ENCODE data around the gene SKIL.

DNA sequence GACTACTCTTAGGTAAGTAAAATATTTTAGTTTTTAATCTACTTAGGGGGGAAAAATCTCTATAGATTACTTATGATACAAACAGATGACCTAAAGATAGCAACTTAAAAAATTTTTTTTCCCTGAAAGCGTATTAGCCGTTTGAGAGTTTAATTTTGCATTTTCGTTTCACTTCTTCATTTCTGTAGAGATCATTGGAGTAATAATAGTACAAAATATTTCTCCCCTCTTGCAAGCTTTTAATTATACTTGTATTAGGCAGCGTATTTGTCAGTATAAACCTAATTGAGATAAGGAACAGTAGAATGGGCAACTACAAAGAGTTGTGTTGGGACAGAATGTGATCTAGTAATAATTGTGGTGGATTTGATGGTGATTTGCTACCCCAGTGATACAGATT lies 10.3 kb downstream of the SKIL start:
- no peak for TF ChIP-seq NFIC (IDR thresholded peaks at IDR 0.05)
- TF ChIP-seq, protein P1, sequence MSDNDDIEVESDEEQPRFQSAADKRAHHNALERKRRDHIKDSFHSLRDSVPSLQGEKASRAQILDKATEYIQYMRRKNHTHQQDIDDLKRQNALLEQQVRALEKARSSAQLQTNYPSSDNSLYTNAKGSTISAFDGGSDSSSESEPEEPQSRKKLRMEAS (IDR thresholded peaks at IDR 0.05) = no peak
- no peak for TF ChIP-seq TEAD4 (IDR thresholded peaks at IDR 0.05)
- no peak for TF ChIP-seq TAF1 (IDR thresholded peaks at IDR 0.05; ENCODE audit: low read depth)
- TF ChIP-seq CREB1 (IDR thresholded peaks at IDR 0.05; ENCODE audit: low read depth) = no peak
